ENCODE measurements around the gene TRABD2B.

TRABD2B gene

GRCh38 chr1:47997289-47998200 is at the start of gene TRABD2B:
TSS of gene TRABD2B (minus strand) at chr1:47997385.
- peak; percentile 94 for DNase-seq (ENCODE audit: low spot score)

DNA sequence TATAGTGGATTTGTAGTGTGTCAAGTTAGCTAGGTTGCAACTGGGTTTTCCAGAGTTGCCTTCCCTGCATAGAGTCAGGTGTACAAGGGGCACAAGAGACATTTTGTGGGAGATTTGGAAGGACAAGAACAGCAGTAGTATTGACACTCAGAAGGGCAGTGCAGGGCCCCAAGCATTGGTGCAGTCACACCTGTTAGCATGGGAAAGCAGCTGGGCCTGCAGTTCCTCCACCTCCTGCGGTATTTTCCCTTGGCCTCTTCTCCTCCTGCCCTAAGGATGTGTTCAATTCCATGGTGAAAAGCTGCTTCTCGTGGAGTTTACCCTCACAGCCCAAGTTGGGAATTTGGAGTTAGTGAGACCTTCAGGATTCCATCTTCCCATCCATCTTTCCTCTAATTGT is 47.1 kb upstream of the TRABD2B start:
- no peak for DNase-seq (ENCODE audit: low spot score)

DNA sequence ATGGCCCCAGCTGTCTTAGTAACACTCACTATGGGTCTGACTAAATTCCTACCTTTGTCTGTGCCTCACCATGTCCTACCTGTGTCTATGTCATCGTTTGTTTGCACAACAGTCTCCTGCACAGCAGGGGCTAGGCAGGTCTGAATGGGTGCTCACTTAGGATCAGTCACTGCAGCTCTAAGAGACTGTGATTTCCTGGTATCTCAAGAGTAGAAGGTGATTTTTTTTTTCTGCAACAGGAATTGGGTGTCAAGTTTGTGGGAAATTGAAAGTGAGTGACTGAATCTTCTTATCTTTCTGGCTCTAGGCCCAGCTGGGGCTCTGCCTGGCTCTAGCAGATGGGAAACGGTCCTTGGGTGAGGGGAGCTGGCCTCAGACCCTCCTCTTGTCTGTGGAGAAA is 46.4 kb upstream of the TRABD2B start:
- no peak for DNase-seq (ENCODE audit: low spot score)

GRCh38 chr1:48040154-48040553 is 43.0 kb upstream of the TRABD2B start:
- DNase-seq (ENCODE audit: low spot score), result no peak

GRCh38 chr1:48039088-48040054 is 42.2 kb upstream of the TRABD2B start:
- DNase-seq (ENCODE audit: low spot score), result no peak

- DNase-seq (ENCODE audit: low spot score), result no peak
Measured at GRCh38 chr1:48038270-48038767, 41.1 kb upstream of the TRABD2B start.

GRCh38 chr1:48036710-48037355 is 39.6 kb upstream of the TRABD2B start:
- DNase-seq (ENCODE audit: low spot score), result no peak

DNA sequence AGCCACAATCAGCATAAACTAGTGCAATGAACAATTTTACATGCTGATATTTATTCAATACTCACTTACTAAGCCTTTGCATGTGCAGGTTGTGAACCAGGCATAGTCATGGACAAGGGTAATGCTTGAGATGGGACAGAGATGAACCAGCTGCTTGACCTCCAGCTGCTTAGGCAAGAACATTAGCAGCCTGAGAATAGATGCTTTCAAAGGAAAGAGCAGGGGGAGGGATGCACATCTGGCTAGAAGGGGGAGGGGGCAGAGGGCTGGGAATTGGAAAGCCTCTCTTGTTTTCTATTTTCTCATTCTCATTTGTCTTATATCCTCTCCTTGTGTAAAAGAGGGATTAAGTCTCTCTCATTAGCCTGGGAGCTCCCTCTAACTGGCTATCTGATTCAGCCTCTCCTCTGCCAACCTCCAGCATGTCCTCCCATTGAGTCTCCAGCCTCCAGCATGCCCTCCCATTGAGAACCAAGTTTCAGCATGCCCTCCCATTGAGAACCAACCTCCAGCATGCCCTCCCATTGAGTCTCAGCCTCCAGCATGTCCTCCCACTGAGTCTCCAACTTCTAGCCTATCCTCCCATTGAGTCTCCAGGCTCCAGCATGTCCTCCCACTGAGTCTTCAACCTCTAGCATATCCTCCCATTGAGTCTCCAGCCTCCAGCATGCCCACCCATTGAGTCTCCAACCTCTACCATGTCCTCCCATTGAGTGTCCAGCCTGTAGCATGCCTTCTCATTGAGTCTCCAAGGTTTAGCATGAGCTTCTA is 38.4 kb upstream of the TRABD2B start:
- no peak for DNase-seq (ENCODE audit: low spot score)

DNA sequence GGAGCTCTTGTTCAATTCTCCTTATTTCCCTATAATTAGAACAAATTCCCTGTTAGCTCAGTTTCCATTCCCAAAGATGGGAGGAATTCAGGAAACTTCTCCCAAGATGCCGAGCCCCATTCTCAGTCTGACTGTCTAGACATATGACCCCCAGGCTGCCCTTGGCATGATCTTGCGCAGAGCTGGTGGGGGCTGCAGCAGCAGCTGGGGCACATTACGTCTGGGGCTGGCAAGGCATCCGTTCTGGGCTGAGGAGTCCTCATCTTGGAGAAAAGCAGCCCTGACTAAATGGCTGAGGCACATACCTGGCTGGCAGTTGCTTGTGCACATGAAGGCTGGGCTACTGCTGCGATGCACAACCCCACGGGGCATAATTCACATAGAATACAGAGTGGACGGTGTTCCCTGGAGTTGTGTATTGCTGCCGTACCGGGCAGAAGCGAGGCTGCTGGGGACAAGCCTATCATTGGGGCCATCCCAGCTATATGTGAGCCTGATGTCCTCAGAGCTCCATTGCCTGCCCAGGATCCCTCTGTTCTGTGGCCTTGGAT is 36.4 kb upstream of the TRABD2B start:
- DNase-seq (ENCODE audit: low spot score), result no peak

DNA sequence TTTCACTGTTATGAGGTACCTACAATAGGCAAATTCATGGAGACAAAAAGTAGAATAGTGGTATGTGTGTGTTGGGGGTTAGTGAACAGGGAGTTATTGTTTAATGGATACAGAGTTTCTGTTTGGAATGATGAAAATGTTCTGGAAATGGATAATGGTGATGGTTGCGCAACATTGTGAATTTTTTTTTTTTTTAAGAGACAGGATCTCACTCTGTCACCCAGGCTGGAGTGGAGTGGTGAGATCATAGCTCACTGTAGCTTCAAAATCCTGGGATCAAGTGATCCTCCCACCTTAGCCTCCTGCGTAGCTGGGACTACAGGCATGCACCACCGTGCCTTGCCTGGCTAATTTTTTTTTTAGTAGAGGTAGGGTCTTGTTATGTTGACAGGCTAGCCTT is 34.5 kb upstream of the TRABD2B start:
- DNase-seq (ENCODE audit: low spot score), result no peak

DNA sequence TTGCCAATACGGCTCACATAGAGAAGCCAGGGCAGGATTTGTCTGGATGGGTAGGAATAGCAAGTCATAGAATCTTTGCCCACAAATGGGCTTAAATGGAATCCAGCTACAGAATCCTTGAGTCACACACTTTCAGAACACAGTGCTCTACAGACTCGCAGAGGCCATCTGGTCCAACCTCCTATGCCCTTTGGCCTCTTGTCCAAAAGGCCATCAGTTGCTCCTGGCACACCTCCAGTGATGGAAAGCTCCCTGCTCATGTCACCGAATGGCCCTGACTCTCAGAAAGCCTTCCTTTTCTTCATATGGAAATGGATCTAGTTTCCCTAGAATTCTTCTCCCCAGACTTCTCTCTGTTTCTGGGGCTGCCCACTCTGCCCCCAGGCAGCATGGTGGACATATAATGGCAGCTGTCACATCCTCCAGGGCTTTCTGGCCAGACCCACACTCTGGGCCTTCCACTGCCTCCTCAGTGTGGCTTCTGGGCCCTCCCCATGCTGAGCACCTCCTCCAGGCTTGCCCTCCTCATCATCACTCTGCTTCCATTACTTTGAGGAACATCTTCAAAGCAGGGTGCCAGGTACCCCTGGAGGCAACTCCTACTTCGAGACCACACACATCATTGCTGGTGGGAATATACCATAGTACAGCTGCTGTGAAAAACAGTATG is 33.6 kb upstream of the TRABD2B start:
- no peak for DNase-seq (ENCODE audit: low spot score)

DNA sequence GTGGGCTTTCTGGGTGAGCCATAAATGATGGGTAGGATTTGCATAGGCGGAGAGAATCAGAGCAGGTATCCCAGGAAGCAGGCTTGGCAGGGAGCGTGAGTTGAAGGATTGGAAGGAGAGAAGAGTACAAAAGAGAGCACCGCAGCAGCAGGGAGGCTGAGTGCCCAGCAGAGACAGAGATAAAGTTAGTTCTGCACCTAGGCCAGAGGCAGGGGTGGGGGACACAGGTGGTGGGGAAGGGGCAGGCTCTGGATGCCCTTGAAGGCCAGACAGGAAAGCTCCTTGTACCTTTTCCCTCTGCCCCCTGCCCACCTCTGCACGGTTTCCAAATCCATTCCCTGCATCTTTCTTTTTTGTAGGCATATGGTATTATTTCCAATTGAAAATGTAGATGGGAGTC is 33.0 kb upstream of the TRABD2B start:
- no peak for DNase-seq (ENCODE audit: low spot score)

DNA sequence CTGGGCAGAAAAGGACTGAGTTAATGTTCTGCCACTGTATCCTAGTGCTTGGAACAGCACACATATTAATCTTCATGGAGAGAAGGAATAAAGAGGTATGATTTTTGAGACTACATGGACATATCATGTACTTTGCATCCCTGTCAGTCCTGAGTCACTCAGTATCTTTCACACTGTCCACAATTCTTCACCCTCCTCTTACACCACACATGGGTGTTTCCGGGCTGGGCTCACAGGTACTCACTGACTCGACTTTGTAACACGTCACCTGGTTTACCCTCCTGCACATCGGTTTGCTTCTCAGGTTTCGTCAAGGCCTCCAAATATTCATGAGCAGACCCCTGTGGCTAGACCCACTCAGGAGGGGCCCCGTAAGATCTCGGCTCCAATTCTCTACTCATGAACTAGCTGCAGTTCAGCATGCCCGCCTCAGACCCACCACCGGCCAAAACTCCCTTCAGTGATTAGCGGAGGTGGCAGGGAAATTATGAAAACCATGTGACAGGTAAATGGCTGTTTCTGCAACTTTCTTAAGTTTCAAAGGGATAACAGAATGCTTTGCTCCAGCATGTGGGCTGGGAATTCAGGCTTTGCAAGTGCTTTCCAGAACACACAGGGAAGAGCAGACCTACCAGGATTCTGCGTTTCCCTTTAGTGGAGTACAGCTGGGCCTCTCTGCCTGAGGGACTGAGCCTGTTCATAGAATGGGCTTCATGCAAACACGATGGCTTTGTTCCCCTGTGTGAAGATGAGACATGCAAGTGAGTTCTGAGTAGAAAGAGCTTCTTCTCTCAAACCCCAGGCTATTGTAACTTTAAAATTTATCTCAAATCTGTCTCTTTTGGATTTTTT is 31.3 kb upstream of the TRABD2B start:
- no peak for DNase-seq (ENCODE audit: low spot score)

DNA sequence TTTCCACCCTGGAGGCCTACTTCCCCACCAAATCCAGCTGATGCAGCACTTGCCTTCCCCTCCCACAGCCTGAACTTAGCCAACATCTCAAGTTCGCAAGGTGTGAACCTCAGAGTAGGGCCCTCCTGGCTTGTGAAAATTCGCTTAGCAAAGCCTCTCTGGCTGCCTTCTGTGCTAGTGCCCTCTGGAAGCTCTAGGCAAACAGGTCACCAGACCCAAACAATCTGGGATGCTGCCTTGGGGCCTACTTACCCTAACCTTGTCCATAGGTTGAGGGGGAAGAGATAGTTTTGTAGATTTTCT is 30.3 kb upstream of the TRABD2B start:
- no peak for DNase-seq (ENCODE audit: low spot score)

DNA sequence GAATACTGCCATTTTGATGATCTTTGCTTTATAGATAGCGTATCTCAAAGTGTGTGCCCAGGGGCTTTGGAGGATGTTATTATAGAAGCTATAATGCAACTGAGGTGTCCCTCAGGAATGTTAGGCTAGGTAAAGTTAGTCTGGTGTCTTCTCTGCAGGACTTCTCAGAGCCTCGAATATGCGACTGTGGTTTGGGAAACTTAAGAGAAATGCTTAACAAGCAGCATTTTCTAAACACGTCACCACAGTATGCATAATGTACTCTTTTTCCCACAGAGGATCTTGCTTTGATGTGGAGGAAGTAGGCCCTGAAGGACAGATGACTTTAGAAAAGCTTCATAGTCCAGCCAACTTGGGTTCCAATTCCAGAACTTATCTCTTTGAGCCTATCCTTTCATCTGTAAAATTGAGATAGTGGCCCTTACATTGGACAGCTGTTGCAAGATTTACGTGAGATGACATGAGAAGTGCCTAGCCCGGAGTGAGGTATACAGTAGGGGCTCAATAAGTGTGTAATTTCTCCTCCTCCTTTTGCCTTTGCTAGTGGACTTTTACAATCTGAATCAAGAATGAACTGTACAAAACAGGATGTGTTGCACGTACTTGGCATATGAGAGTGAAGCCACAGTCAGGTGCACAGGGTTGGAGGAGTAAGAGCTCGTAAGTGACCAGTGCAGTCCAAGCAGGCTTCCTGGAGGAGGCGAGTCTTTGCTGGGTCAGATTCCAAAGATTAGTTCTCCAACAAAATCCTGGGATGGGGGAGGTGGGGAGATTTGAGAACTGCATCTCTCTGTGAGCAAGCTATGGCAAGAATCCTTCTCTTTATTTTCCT is 29.7 kb upstream of the TRABD2B start:
- DNase-seq (ENCODE audit: low spot score), result no peak

- DNase-seq (ENCODE audit: low spot score), result no peak
Measured at GRCh38 chr1:48026275-48026674, 29.1 kb upstream of the TRABD2B start.

DNA sequence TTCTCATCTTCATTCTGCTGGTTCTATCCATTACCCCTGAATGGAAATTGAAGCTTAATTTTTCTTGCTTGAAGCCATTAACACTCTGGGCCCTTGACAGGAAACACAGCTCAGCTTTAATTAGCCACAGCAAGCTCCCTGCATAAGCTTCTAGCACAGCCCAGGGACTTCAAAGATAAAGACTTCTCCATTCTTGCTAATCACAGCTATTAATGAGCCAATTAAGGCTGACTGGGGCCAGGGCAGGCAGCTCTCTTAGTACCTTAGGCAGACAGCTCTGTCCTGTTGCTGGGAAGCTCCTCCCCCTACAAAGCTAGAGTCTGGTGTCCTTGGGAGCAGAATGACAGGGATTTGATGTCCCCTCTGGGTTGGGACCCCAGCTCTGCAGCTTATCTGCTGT is 27.9 kb upstream of the TRABD2B start:
- no peak for DNase-seq (ENCODE audit: low spot score)

DNA sequence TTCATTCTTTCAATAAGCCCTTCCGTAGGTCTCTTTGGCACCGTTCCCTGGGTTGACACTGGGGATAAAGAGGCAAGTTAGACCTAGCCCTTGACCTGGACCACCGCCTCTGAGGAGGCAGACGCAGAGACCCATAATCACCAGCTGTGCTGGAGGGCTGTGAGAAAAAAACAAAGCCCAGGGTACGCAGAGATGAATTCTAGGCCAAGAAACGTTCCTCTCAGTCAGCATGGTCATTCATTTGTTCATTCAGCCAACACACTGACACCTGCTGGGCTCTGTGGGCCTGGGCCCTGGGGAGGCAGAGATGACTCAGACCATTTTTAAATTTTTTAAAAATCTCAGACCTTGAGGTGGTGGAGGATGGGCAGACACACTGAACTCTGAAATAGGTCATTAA is 26.3 kb upstream of the TRABD2B start:
- DNase-seq (ENCODE audit: low spot score), result no peak

- DNase-seq (ENCODE audit: low spot score), result no peak
Measured at GRCh38 chr1:48022306-48022705, 25.1 kb upstream of the TRABD2B start.
